Neural cell (in vitro differentiated cells): ENCODE measurements around the gene DOCK8.

ENCODE experiments used
- CTCF ChIP-seq: fragments of 450-650 bp; IDR thresholded peaks from 2 replicates; pipeline ENCODE4 v1.5.1; 2014; ENCODE audit warnings: antibody characterized with exemption, mild to moderate bottlenecking, moderate library complexity; ENCODE audit not compliant: poor library complexity, severe bottlenecking
- EP300 ChIP-seq: fragments of 450-650 bp; conservative IDR thresholded peaks from 2 replicates; pipeline ENCODE4 v1.6.1; 2014; ENCODE audit warnings: antibody characterized with exemption, mild to moderate bottlenecking, moderate library complexity; ENCODE audit not compliant: poor library complexity, severe bottlenecking

GRCh38 chr9:221989-222776 is 7.5 kb downstream of the DOCK8 start:
- no peak for TF ChIP-seq EP300
- TF ChIP-seq CTCF = no peak
